ENCODE data around the gene PPIL1. TPM values are rescaled to one million over a fixed set of nuclear protein-coding genes. Genes with fewer than 3 reads are reported as not detected.

The PPIL1 gene
- total RNA-seq, 1 experiment from 2014 or later: 87.8 TPM

GRCh38 chr6:36851626-36852025 is 23.0 kb downstream of the PPIL1 start:
- Histone ChIP-seq H2BK120ac (ENCODE audit: low read depth, low read length, poor library complexity, severe bottlenecking) (no peak overlapping the region), H4K8ac (replicated peaks; ENCODE audit: insufficient read length, low read depth, low read length) (no peak overlapping the region), H3K27ac (ENCODE audit: insufficient read length, low read depth, low read length) (no peak overlapping the region), H3K56ac (ENCODE audit: insufficient read length, low read depth, low read length) (no peak overlapping the region), H3K14ac (ENCODE audit: insufficient read depth, low read length) (no peak overlapping the region), H3K27me3 (ENCODE audit: insufficient read depth, low read length) (no peaks in the 10 kb centered on the region), H4K91ac (ENCODE audit: insufficient read length, low read depth, low read length) (no peak overlapping the region), H2BK15ac (ENCODE audit: low read depth, low read length) (no peak overlapping the region), H2BK20ac (ENCODE audit: low read depth, low read length, poor library complexity, severe bottlenecking) (no peak overlapping the region), H3T11ph (ENCODE audit: low read length) (no peak overlapping the region), H3K4me2 (ENCODE audit: insufficient read depth, insufficient read length, low read length) (no peak overlapping the region), H3K4ac (ENCODE audit: low read depth, low read length) (no peak overlapping the region), H3K9me3 (ENCODE audit: control insufficient read depth, low read depth, low read length) (no peaks in the 10 kb centered on the region), H3K79me1 (ENCODE audit: insufficient read depth, low read depth, low read length, poor library complexity, severe bottlenecking) (no peaks in the 10 kb centered on the region), H3K9ac (ENCODE audit: extremely low read depth, insufficient read length, low read length) (no peak overlapping the region), H3K4me1 (ENCODE audit: insufficient read depth, low read length) (no peaks in the 10 kb centered on the region; the same call in 1 of the 2 replicates), H4K5ac (ENCODE audit: insufficient read length, low read depth, low read length) (no peak overlapping the region), H4K20me1 (ENCODE audit: control insufficient read depth, insufficient read depth, insufficient read length) (peaks cover 2% of the 10 kb centered on the region), H2AK5ac (ENCODE audit: insufficient read length, low read length) (no peak overlapping the region), H2AFZ (ENCODE audit: low read length) (no peak overlapping the region), H2BK12ac (ENCODE audit: insufficient read length, low read depth, low read length) (no peak overlapping the region), H3K23ac (ENCODE audit: insufficient read length, low read depth, low read length) (no peak overlapping the region), H2BK5ac (ENCODE audit: insufficient read length, low read length) (no peak overlapping the region), H3K23me2 (ENCODE audit: insufficient read length, low read depth, low read length, poor library complexity, severe bottlenecking) (peaks cover 4% of the 10 kb centered on the region), H3K79me2 (ENCODE audit: insufficient read depth, low read length) (no peaks in the 10 kb centered on the region), H3K18ac (ENCODE audit: insufficient read length, low read depth, low read length) (no peak overlapping the region)
- Mint-ChIP-seq H3K36me3 (ENCODE audit: insufficient read depth in 1 of 3, low read depth in 3 of 3) (peaks cover 18 to 43% (median 32%) of the 10 kb centered on the region in 3 experiments; a peak in 6 of 7 replicates), H3K9me3 (no peaks in the 10 kb centered on the region), H3K27ac (peak overlapping the region in 1 of 3 experiments; percentile 74; a peak in 1 of 7 replicates), H3K4me1 (peaks cover 26 to 28% of the 10 kb centered on the region in 2 experiments), H3K4me3 (no peak overlapping the region), H3K27me3 (ENCODE audit: low read depth) (peaks cover 2% of the 10 kb centered on the region; the same call in 1 of the 2 replicates)
- TF ChIP-seq CTCF (conservative IDR thresholded peaks at IDR 0.05): no peak
- DNase-seq: no peak
- WGBS (ENCODE audit: extremely low coverage, insufficient read length, low lambda C conversion rate): no CpG with 5 or more reads among the region's 4 CpGs

Measured in H9 (cell line).